HG02571 (cell line): ENCODE data around the gene UCP1.

Experiments used
- ATAC-seq: cut with Tn5 transposase; IDR thresholded peaks from one replicate; pipeline ENCODE4 v1.9.1; 2021; ENCODE audit warnings: mild to moderate bottlenecking, moderate library complexity; ENCODE audit not compliant: unreplicated experiment

UCP1 gene, protein sequence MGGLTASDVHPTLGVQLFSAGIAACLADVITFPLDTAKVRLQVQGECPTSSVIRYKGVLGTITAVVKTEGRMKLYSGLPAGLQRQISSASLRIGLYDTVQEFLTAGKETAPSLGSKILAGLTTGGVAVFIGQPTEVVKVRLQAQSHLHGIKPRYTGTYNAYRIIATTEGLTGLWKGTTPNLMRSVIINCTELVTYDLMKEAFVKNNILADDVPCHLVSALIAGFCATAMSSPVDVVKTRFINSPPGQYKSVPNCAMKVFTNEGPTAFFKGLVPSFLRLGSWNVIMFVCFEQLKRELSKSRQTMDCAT

DNA sequence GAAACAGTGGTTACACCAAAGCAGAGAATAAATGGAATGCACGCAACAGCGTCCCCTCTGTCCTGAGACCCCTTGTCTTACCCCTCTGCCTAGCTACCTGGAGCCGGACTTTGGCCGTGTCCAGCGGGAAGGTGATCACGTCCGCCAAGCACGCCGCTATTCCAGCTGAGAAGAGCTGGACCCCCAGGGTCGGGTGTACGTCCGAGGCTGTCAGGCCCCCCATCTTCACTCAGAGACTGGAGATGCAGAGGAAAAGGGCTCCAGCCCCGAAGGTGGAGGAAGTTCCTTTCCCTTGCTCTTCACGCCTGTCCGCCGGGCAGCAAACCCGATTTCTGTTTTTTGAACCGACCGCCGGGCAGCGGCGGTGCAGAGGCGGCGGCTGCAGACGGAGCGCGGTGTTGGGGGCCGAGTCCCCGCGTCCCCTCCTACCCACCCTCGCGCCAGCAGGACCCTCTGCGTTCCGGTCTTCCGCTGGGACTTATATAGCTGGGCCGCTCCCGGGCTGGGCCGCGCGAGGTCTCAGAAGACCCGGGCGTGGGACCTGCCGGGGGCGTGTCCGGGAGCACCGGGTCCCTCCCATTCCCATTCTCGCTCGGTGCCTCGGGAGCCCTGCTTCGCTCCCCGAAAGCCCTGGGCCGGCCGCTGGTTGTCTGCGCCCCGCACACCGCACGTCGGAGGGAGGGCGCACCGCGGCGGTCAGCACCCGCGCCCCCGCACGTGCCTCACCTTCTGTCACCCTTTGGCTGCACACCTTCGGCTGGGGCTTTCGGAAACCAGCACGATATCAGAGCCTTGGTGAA lies at the start of gene UCP1:
Gene UCP1, minus strand, starts transcription at position 455 of the 800 bp plus-strand sequence. Its CDS starts 232 bp downstream, at position 223.
- no peak for ATAC-seq

DNA sequence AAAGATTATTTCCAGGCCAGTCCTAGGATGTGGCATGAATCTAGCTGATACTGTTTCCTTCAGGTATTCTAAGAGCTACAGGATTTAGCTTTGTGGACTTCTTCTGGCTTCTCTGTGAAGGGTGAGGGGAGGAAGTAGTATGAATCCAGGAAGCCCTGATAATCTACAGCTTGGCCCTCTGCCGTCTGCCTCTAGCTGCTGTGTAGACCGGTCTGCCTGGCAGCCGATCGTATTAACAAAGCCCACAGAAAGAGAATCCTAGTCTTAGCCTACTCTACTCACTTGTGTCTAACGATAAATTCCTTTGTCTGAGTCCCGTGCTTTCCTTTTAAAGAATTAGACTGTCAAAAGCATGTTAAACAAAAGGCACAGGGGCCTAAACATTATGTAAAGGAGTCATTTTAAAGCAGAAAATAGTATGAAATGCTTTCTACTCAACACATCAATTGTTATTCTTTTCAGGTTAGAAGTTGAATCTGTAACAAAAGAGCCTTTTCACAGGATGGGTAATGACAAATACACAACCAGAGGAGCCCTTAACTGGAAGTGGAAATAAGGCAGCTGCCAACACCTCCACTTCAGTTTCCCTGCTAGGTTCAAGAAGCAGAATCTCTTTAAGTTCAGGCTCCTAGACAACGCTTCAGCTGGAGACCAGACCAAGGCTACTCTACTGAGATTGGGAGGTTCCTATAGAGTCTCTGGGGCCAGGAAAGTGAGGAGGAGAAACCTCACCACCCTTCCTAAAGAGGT lies 48.9 kb upstream of the UCP1 start:
- no peak for ATAC-seq

- ATAC-seq: no peak
Observed at GRCh38 chr4:140615451-140615850, 46.7 kb upstream of the UCP1 start.

DNA sequence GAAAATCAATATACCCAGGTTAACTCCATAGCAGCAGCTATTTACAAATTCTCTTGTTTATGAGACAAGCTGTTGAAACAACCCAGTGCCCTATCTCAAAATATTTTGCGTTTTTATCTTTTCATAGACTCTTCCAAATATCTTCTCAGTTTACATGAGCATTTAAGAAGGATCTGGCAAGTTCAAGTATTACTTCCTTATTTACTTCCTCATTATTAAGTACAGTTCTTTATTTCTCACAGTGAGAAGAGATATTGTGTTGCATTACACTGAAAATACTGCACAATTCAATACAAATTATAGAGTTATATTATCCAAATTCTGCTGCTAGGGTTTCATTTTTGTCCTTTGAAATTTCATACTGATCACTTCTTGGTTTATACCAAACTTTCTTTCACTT lies 43.6 kb upstream of the UCP1 start:
- ATAC-seq: no peak

- no peak for ATAC-seq
Observed at GRCh38 chr4:140611854-140612253, 43.1 kb upstream of the UCP1 start.

GRCh38 chr4:140609548-140610425 lies 41.0 kb upstream of the UCP1 start:
- peak; percentile 79 for ATAC-seq

DNA sequence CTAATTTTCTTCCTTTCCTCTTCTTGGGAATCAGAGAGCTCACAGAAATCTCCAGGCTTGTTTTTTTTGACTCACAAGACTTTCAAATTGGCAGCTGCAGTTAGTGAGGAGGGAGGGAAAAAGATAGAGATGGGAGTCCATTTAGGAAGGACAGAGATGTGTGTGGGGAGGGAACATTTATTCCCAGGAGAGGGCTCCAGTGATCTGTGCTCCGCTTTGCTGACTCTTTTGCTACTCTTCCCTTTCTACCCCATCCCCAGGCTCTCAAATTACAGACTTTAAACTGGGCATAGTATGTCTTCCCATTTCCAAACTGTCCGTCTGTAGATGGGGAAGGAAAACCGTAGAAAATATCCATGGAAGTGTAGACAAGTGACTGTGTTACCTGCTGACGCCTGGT lies 39.1 kb upstream of the UCP1 start:
- no peak for ATAC-seq

- no peak for ATAC-seq
Observed at GRCh38 chr4:140604544-140604943, 35.8 kb upstream of the UCP1 start.

DNA sequence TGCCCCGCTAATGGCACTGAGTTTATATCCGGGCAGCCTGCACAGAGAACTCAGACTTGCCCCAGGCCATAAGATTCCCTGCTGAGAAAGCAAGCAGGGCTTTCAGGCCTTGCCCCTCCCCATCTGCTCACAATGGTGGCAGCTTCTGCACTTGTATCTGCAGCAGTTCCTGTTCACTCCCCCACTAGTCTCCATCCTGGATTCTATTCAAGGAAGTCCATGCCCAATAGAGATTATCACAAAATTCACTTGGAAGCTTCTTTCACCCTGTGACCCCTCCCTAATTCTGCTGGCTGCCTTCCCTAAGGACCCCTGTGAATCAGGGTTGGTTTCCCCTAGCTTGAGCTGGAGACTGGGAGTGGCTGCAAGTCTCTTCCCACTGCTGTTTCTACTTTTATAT lies 34.5 kb upstream of the UCP1 start:
- no peak for ATAC-seq

- no peak for ATAC-seq
Observed at GRCh38 chr4:140602714-140603113, 34.0 kb upstream of the UCP1 start.

GRCh38 chr4:140600408-140600807 lies 31.6 kb upstream of the UCP1 start:
- ATAC-seq: no peak

DNA sequence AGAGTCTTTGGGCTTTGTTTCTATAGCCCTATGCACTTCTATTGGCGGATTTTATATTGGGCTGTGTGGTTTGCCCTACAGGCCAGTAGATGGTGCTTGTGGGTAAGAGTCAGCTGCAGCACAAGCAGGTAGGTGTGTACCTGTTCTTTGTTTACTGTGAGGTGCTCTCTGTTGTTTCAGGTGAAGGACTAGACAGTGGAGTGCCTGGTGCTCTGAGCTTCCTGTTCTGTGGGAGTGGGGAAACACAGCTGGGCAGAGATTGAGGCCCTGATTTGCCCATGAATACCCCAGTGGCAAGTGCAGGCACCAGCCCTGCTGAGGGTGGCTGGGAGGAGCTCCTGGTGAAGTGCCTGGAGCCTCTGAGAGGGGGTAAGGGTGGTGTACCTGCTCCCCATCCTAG lies 26.3 kb upstream of the UCP1 start:
- no peak for ATAC-seq

DNA sequence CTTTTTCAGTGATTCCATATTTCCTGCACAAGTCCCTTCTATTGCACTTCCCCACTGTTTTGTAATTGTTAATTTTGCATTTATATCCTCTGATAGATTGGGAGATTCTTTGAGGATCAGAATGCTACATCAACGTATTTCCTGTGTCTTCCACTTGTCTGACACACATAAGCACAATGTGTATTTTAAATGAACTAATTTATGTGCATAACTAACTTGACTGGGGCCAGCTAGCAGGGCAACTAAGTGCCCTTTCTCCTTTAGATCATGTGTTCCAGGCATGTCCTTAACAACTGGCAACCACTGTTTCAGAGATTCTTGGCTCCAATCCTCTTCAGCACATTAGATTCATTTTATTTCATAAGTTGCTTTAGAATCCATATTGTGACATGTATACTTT lies 15.7 kb upstream of the UCP1 start:
- no peak for ATAC-seq

GRCh38 chr4:140581078-140581477 lies 12.3 kb upstream of the UCP1 start:
- ATAC-seq: no peak

GRCh38 chr4:140579278-140579677 lies 10.5 kb upstream of the UCP1 start:
- no peak for ATAC-seq

GRCh38 chr4:140575489-140575888 lies 6.7 kb upstream of the UCP1 start:
- no peak for ATAC-seq

DNA sequence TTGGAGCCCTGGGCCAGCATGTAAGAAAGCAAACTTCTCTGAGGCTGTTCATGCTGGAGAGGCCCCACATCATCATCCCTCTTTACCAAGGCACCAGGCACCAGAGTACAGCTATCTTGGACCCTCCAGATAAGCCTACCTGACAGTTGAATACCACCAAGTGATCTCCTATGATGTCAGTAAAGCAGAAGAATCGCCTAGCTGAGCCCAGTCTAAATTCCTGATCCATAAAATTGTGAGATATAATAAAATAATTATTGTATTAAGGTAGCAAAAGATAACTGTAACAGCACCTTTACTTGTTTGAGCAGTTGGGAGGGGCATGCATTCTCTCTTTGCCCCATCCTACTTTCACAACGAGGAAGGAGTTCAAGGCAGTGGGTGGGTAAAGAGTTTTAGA lies 2.9 kb upstream of the UCP1 start:
- ATAC-seq: no peak

DNA sequence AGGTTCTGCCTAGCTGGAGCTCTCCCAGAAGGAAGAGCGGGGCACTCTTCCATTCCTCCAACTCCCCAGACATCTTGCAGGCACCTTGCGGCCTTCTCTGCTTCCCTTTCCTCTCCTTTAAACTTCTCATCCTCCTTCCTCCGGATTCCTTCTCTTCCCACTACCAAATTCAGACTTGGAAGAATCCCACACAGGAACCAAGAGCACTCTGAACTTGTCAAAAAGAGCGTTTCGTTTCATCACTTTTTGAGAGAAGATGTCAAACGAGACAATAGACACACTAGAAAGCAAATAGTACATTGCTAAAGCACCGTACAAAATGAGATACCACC lies 512 bp upstream of the UCP1 start:
- ATAC-seq: no peak

GRCh38 chr4:140559696-140560095 lies 9.1 kb downstream of the UCP1 start:
- no peak for ATAC-seq

DNA sequence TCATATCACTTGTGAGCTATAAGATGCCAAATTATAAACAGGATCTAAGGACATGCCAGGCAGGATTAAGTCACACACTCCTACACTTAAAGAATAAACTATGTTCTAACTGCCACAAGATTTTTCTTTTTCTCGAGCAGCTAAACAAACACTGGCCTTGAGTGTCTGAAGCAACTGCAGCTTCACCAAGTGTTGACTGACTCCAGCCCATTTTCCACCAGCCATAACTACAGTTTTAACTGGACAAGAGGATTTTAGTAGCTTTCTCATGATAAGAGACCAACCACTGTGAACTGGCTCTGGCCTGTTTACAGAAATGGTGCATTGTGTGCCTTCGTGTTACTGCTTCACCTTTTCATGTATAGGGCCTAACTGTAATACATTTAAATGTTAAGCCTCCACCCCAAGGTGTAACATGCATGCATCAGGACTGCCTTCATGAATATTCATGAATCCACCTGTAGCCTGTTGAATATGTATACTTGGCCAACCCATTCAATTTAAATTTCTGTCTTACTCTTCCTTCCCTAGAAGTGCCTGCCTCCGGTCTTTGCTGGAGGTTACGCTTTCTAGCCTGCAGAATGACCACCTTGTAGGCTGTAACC lies 10.8 kb downstream of the UCP1 start:
- no peak for ATAC-seq
